ENCODE results near the gene CDKAL1. TPM values are rescaled to one million over a fixed set of nuclear protein-coding genes. Genes with fewer than 3 reads are reported as not detected.

Gene CDKAL1
- total and polyA plus RNA-seq, 10 of the 15 experiments (the other 5 are each of a cell fraction or from before 2014, with no cell fraction given), result 10.7 to 26.9 (median 17.3) TPM

DNA sequence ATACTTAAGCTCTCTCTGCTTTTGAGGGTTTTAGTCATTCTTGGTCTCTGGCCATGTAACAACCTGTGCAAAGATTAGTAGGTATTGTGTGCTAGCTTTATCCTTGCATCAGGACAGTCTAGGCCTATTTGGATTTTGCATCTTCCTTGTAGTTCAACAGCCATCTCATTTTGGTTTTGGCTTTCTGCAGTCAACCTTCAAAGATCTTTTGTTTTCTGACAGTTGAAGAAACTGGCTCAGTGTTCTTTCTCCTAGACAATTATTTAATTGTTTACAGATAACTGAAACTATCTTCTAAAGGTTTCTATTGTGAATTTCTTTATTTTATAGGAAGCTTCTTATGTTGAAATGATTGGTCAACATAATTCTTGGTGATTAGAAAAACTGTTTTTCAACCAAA, 307.5 kb downstream of the CDKAL1 start (continued):
- TF ChIP-seq, protein P1, sequence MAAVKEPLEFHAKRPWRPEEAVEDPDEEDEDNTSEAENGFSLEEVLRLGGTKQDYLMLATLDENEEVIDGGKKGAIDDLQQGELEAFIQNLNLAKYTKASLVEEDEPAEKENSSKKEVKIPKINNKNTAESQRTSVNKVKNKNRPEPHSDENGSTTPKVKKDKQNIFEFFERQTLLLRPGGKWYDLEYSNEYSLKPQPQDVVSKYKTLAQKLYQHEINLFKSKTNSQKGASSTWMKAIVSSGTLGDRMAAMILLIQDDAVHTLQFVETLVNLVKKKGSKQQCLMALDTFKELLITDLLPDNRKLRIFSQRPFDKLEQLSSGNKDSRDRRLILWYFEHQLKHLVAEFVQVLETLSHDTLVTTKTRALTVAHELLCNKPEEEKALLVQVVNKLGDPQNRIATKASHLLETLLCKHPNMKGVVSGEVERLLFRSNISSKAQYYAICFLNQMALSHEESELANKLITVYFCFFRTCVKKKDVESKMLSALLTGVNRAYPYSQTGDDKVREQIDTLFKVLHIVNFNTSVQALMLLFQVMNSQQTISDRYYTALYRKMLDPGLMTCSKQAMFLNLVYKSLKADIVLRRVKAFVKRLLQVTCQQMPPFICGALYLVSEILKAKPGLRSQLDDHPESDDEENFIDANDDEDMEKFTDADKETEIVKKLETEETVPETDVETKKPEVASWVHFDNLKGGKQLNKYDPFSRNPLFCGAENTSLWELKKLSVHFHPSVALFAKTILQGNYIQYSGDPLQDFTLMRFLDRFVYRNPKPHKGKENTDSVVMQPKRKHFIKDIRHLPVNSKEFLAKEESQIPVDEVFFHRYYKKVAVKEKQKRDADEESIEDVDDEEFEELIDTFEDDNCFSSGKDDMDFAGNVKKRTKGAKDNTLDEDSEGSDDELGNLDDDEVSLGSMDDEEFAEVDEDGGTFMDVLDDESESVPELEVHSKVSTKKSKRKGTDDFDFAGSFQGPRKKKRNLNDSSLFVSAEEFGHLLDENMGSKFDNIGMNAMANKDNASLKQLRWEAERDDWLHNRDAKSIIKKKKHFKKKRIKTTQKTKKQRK (IDR thresholded peaks at IDR 0.05; ENCODE audit: low read depth, low read length), result no peak
- TF ChIP-seq POLR2AphosphoS2 (IDR thresholded peaks at IDR 0.05; ENCODE audit: low read depth, low read length), result no peak
- no peak for TF ChIP-seq ZNF207 (IDR thresholded peaks at IDR 0.05; ENCODE audit: borderline replicate concordance)
- no peak for TF ChIP-seq ATF7 (IDR thresholded peaks at IDR 0.05; ENCODE audit: low read depth)
- no peak for TF ChIP-seq TCF12 (IDR thresholded peaks at IDR 0.05; ENCODE audit: low read depth, low read length)

DNA sequence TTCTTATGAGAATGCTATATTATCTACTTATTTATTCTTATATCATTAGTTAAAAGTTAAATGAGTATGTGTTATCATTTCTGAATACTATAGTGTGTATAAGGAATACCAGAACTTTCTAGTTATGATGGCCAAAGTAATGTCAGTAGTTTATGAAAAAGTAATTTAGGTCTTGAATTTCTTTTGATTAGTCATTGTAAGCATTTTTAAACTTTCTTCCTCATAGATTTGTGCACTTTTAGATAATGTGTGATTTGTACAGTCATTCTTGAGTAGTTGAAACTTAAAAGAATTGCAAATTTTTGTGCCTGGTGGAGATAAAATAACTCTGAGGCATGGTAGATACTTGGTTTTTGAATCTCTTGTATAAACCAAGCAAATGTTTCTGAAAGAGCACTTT, 311.3 kb downstream of the CDKAL1 start:
- BruUV-seq (replicated peaks), result no TSS peak
- H3K27ac ChIP-seq (ENCODE audit: control insufficient read depth, insufficient read depth), result no peak overlapping the region
- no peaks in the 10 kb centered on the region for H3K79me2 ChIP-seq (ENCODE audit: control insufficient read depth, insufficient read depth, low read length)
- H3K4me2 ChIP-seq (ENCODE audit: control insufficient read depth, insufficient read depth), result no peak overlapping the region
- no peaks in the 10 kb centered on the region for H3K36me3 ChIP-seq (ENCODE audit: control insufficient read depth in 2 of 2, insufficient read depth in 2 of 2, low read length in 1 of 2)
- ChIA-PET CTCF (no interaction called here), RAD21 (ENCODE audit: unreplicated experiment) (no interaction called here), SMC1A (ENCODE audit: uncharacterized antibody, unreplicated experiment) (no interaction called here), POLR2A (no interaction called here)
- intact Hi-C loops (cut with micrococcal nuclease; ENCODE audit: unreplicated experiment), result no loop called here
- H4K20me1 ChIP-seq (ENCODE audit: control insufficient read depth, insufficient read depth), result no peaks in the 10 kb centered on the region
- FAIRE-seq, result no peak
- no peaks in the 10 kb centered on the region for H3K9me3 ChIP-seq (replicated peaks; ENCODE audit: control insufficient read depth, insufficient read depth, low read length)
- in situ Hi-C loops (cut with MboI), result no loop called here
- H3K9ac ChIP-seq (ENCODE audit: control insufficient read depth, insufficient read depth, low read length), result no peak overlapping the region
- no peak for TF ChIP-seq MTA2 (IDR thresholded peaks at IDR 0.05; ENCODE audit: low read depth)
- TF ChIP-seq BACH1 (IDR thresholded peaks at IDR 0.05; ENCODE audit: borderline replicate concordance), result no peak
- no peak for TF ChIP-seq SMAD5 (IDR thresholded peaks at IDR 0.05; ENCODE audit: low read depth)
- no peak for TF ChIP-seq CHD2 (IDR thresholded peaks at IDR 0.05; ENCODE audit: borderline replicate concordance, low read depth, low read length)
- no peak for TF ChIP-seq TAF1 (IDR thresholded peaks at IDR 0.05; ENCODE audit: borderline replicate concordance, low read depth, low read length)
- no peak for TF ChIP-seq RBBP5 (conservative IDR thresholded peaks at IDR 0.05)
- TF ChIP-seq PML (IDR thresholded peaks at IDR 0.05; ENCODE audit: low read length), result no peak
- no peak for TF ChIP-seq PRDM15 (CRISPR knock-in tag; IDR thresholded peaks at IDR 0.05)
- TF ChIP-seq WRNIP1 (IDR thresholded peaks at IDR 0.05; ENCODE audit: borderline replicate concordance, low read depth, low read length), result no peak
- TF ChIP-seq FOS (IDR thresholded peaks at IDR 0.05; ENCODE audit: borderline replicate concordance, extremely low read depth, insufficient read length), result no peak
- no peak for TF ChIP-seq ZSCAN29 (IDR thresholded peaks at IDR 0.05)
- TF ChIP-seq EED (IDR thresholded peaks at IDR 0.05; ENCODE audit: low read depth), result no peak
- TF ChIP-seq CEBPB (IDR thresholded peaks at IDR 0.05; ENCODE audit: borderline replicate concordance in 1 of 2, low read depth in 2 of 2, low read length in 2 of 2), result no peak
- no peak for TF ChIP-seq ASH2L (IDR thresholded peaks at IDR 0.05; ENCODE audit: borderline replicate concordance, low read depth)
- no peaks in the 10 kb centered on the region for H3K27me3 ChIP-seq (replicated peaks in 1 of 2; ENCODE audit: control insufficient read depth in 2 of 2, insufficient read depth in 2 of 2, low read length in 1 of 2)
- H3K4me3 ChIP-seq, result no peak overlapping the region
- no peak overlapping the region for H2AFZ ChIP-seq (ENCODE audit: control insufficient read depth, low read depth, low read length)
- no peak for DNase-seq (ENCODE audit: low read depth, low spot score)
- no peaks in the 10 kb centered on the region for H3K4me1 ChIP-seq (ENCODE audit: control insufficient read depth, insufficient read depth, low read length)
- peak; percentile 12; the same call in 2 of the 3 replicates for ATAC-seq
